Testis (tissue), 3 donors: ENCODE measurements around the gene RBM5. TPM values are rescaled to one million over a fixed set of nuclear protein-coding genes. Genes with fewer than 3 reads are reported as not detected.
"Not testable (repeated sequence)": the region's sequence is repeated elsewhere in the genome, so short reads cannot be mapped to it uniquely, and the experiment has no call there.

Experiments
- DNase-seq: peaks from one replicate; pipeline ENCODE4 v3.0.0-alpha.2; 2019
- H3K27ac ChIP-seq, 2 donors: fragments of 200-600 bp; sonication (generic); one replicate each; pipeline ENCODE4 v1.5.1; 2019
- H3K27me3 ChIP-seq: fragments of 200-600 bp; sonication (generic); one replicate; pipeline ENCODE4 v1.5.1; 2019
- H3K36me3 ChIP-seq: fragments of 200-600 bp; sonication (generic); one replicate; pipeline ENCODE4 v1.5.1; 2017; ENCODE audit warnings: low read depth; ENCODE audit errors: missing control alignments
- H3K4me1 ChIP-seq: fragments of 200-600 bp; sonication (generic); one replicate; pipeline ENCODE4 v1.5.1; 2019
- H3K4me3 ChIP-seq, 2 donors: fragments of 200-600 bp; sonication (generic); one replicate each; pipeline ENCODE4 v1.5.1; 2017 to 2019
- H3K9me3 ChIP-seq: fragments of 200-600 bp; sonication (generic); one replicate; pipeline ENCODE4 v1.5.1; 2017
- POLR2A ChIP-seq: fragments of 450-650 bp; IDR thresholded peaks from one replicate; pipeline ENCODE4 v1.6.1; 2017; ENCODE audit warnings: antibody characterized with exemption, mild to moderate bottlenecking, moderate library complexity
- WGBS, 2 donors: methylation state at CpG; one replicate each; pipeline ENCODE4 v1.1.5; 2018; 5-methylcytosine and 5-hydroxymethylcytosine counted together
- intact Hi-C: fragments of 100-400 bp; cut with DNase I; formaldehyde crosslinking; loops from one replicate; pipeline ENCODE4 v1.15.1; 2023; ENCODE audit warnings: low total_unique reads
- polyA plus RNA-seq: library from polyadenylated mRNA; stranded (reverse); fragments of 350-450 nt; fragmentation: Illumina TruSeq; extraction: RNeasy Lipid Tissue Mini Kit (QIAGEN cat#74804); gene quantifications from one replicate; pipeline ENCODE4 v1.2.3, GENCODE V29; 2014; ENCODE audit warnings: low read depth, low replicate concordance; ENCODE audit not compliant: insufficient read depth
- total RNA-seq, 2 donors: library from RNA; depleted of rRNA; stranded (reverse); fragments of >200 nt; gene quantifications; one replicate each; pipeline ENCODE4 v1.2.3, GENCODE V29; 2016
- TF ChIP-seq, protein P1 (sequence below), 3 experiments: fragments of 450-650 bp in 2 of 3; fragments of 200-600 bp in 1 of 3; sonication (generic) in 1 of 3; IDR thresholded peaks; one replicate each; pipeline ENCODE4 v1.5.1; 2016 to 2019; ENCODE audit warnings: antibody characterized with exemption in 3 of 3, mild to moderate bottlenecking in 2 of 3, moderate library complexity in 1 of 3

The RBM5 gene
- total and polyA plus RNA-seq, 3 donors from 2014 or later, result 214 to 368 (median 341) TPM

DNA sequence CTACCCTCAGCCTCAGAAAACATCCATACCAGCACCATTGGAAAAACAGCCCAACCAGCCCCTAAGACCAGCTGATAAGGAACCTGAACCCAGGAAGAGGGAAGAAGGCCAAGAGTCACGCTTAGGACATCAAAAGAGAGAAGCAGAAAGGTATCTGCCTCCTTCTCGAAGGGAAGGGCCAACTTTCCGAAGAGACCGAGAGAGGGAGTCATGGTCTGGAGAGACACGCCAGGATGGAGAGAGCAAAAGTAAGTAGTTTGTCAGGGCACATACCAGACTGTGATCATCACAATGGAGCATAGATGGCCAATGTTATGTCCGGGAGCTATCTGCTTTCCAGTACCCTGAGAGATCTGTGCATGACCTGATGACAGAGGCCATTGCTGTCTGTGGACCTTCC, 31.0 kb upstream of the RBM5 start:
- DNase-seq, result no peak
- 93 to 95% methylated on average over 6 of the region's 6 CpGs for WGBS, 2 donors
- intact Hi-C loops, result no loop called here
- H3K27ac ChIP-seq, result no peak overlapping the region
- no peaks in the 10 kb centered on the region for H3K36me3 ChIP-seq
- TF ChIP-seq POLR2A, result no peak
- TF ChIP-seq, protein P1, sequence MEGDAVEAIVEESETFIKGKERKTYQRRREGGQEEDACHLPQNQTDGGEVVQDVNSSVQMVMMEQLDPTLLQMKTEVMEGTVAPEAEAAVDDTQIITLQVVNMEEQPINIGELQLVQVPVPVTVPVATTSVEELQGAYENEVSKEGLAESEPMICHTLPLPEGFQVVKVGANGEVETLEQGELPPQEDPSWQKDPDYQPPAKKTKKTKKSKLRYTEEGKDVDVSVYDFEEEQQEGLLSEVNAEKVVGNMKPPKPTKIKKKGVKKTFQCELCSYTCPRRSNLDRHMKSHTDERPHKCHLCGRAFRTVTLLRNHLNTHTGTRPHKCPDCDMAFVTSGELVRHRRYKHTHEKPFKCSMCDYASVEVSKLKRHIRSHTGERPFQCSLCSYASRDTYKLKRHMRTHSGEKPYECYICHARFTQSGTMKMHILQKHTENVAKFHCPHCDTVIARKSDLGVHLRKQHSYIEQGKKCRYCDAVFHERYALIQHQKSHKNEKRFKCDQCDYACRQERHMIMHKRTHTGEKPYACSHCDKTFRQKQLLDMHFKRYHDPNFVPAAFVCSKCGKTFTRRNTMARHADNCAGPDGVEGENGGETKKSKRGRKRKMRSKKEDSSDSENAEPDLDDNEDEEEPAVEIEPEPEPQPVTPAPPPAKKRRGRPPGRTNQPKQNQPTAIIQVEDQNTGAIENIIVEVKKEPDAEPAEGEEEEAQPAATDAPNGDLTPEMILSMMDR (IDR thresholded peaks at IDR 0.05), result no peak
- no peaks in the 10 kb centered on the region for H3K27me3 ChIP-seq
- H3K9me3 ChIP-seq, result no peaks in the 10 kb centered on the region
- no peak overlapping the region for H3K4me3 ChIP-seq
- H3K4me1 ChIP-seq, result no peaks in the 10 kb centered on the region

- Histone ChIP-seq H3K4me1 (no peaks in the 10 kb centered on the region), H3K4me3 (no peak overlapping the region), H3K9me3 (no peaks in the 10 kb centered on the region), H3K36me3 (no peaks in the 10 kb centered on the region), H3K27me3 (no peaks in the 10 kb centered on the region), H3K27ac (no peak overlapping the region)
- intact Hi-C loops, result no loop called here
- DNase-seq, result no peak
- no peak for TF ChIP-seq POLR2A
- TF ChIP-seq, protein P1 (IDR thresholded peaks at IDR 0.05), result no peak
- WGBS, 2 donors, result 91% methylated on average over 2 of the region's 2 CpGs
Measured at GRCh38 chr3:50068134-50068533, 20.6 kb upstream of the RBM5 start.

DNA sequence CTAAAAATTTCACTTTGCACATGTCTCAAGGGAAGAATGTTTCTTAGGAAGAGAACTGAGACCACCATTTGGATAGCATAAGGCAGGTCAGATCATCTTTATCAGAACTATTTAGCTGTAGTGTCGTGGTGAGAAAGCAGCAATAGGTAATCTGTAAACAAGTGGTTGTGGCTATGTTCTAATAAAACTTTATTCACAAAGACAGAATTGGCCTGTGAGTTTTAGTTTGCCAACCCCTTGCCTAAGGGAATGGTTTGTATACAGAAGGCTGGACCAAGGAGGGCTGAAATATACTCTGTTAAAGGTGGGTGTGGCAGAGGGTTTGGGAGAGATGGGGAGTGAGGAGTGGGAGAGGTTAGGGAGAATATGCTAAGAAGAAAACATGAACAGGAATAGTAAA, 10.6 kb upstream of the RBM5 start:
- Histone ChIP-seq H3K27ac (no peak overlapping the region), H3K4me1 (no peaks in the 10 kb centered on the region), H3K36me3 (no peaks in the 10 kb centered on the region), H3K27me3 (no peaks in the 10 kb centered on the region), H3K4me3 (no peak overlapping the region), H3K9me3 (no peaks in the 10 kb centered on the region)
- no peak for DNase-seq
- TF ChIP-seq POLR2A, result no peak
- TF ChIP-seq, protein P1 (IDR thresholded peaks at IDR 0.05), result no peak
- 100% methylated on average over 1 of the region's 1 CpG for WGBS, 2 donors
- intact Hi-C loops, result no loop called here

DNA sequence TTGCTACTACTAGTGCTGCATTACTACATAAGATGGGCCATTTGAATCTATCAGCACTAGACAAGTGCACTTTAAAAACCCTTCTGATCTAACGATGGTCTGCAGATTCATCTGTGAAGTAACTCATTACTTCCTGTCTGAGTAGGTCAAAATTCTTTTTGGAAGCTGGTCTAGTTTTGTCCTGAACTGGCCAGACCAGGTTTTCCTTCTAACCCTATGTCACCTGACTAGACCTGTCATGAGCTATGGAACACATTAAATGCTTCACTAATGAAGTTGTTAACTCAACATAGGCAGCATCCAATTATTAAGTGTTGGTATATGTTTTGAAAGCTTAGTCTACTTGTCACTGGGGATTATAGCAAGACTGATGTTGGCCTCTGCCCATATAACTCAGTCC, 10.1 kb upstream of the RBM5 start:
- Histone ChIP-seq H3K36me3 (no peaks in the 10 kb centered on the region), H3K4me1 (no peaks in the 10 kb centered on the region), H3K9me3 (no peaks in the 10 kb centered on the region), H3K4me3 (no peak overlapping the region), H3K27ac (no peak overlapping the region), H3K27me3 (no peaks in the 10 kb centered on the region)
- no peak for DNase-seq
- TF ChIP-seq POLR2A, result no peak
- TF ChIP-seq, protein P1 (IDR thresholded peaks at IDR 0.05), result no peak
- WGBS, 2 donors, result 27 to 39% methylated on average over 1 of the region's 1 CpG
- intact Hi-C loops, result no loop called here

DNA sequence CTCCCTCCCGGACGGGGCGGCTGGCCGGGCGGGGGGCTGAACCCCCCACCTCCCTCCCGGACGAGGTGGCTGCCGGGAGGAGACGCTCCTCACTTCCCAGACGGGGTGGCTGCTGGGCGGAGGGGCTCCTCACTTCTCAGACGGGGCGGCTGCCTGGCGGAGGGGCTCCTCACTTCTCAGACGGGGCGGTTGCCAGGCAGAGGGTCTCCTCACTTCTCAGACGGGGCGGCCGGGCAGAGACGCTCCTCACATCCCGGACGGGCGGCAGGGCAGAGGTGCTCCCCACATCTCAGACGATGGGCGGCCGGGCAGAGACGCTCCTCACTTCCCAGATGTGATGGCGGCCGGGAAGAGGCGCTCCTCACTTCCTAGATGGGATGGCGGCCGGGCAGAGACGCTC, 3.8 kb upstream of the RBM5 start:
- H3K27me3 ChIP-seq, H3K9me3 ChIP-seq, H3K4me1 ChIP-seq, H3K27ac ChIP-seq, H3K36me3 ChIP-seq, intact Hi-C loops, DNase-seq: not testable (repeated sequence)
- peak overlapping the region in 1 of 2 donors; percentile 13 for H3K4me3 ChIP-seq
- no CpG with 5 or more reads among the region's 33 CpGs for WGBS, 2 donors
